Keratinocyte (primary cell): Measurements from ENCODE around the gene CRYGB. TPM values are rescaled to one million over a fixed set of nuclear protein-coding genes. Genes with fewer than 3 reads are reported as not detected.

Experiments used
- DNase-seq: peaks from one replicate; pipeline ENCODE4 v3.0.0-alpha.2; 2011; ENCODE audit warnings: low read depth, missing footprints, low spot score
- FAIRE-seq: peaks from 2 replicates; lab custom pipeline; 2011; peaks lifted over from hg19 to GRCh38; lab: Jason Lieb, UNC
- H2AFZ ChIP-seq: 2 replicates; pipeline ENCODE4 v1.6.0; 2012; ENCODE audit warnings: low read length, control low read depth, inconsistent platforms; ENCODE audit not compliant: control insufficient read depth
- H3K27ac ChIP-seq: 2 replicates; pipeline ENCODE4 v1.5.1; 2011; ENCODE audit warnings: low read length; ENCODE audit not compliant: control insufficient read depth, insufficient read depth
- H3K27me3 ChIP-seq: 3 replicates; pipeline ENCODE4 v1.6.0; 2011; ENCODE audit warnings: low read length; ENCODE audit not compliant: control insufficient read depth, insufficient read depth; ENCODE audit errors: extremely low read depth
- H3K36me3 ChIP-seq, 2 experiments: 2 replicates in 1 of 2; 3 replicates in 1 of 2; pipeline ENCODE4 v1.5.1; 2011; ENCODE audit warnings: low read length in 2 of 2, mild to moderate bottlenecking in 1 of 2; ENCODE audit not compliant: control insufficient read depth in 2 of 2, insufficient read depth in 2 of 2; ENCODE audit errors: extremely low read depth in 1 of 2
- H3K4me1 ChIP-seq: 3 replicates; pipeline ENCODE4 v1.5.1; 2011; ENCODE audit warnings: low read length; ENCODE audit not compliant: control insufficient read depth, insufficient read depth; ENCODE audit errors: extremely low read depth
- H3K4me2 ChIP-seq: 3 replicates; pipeline ENCODE4 v1.6.0; 2011; ENCODE audit warnings: low read depth, low read length; ENCODE audit not compliant: control insufficient read depth, insufficient read depth; ENCODE audit errors: extremely low read depth
- H3K4me3 ChIP-seq, 3 experiments: fragments of 200-600 bp in 1 of 3; sonication (generic) in 1 of 3; 2 replicates in 2 of 3; 3 replicates in 1 of 3; pipeline ENCODE4 v1.5.1; 2011 to 2016; ENCODE audit warnings: low read length in 3 of 3, mild to moderate bottlenecking in 3 of 3, control low read depth in 2 of 3, inconsistent platforms in 1 of 3, low read depth in 1 of 3, mixed read lengths in 1 of 3, mixed run types in 1 of 3, moderate library complexity in 1 of 3; ENCODE audit not compliant: control insufficient read depth in 2 of 3, insufficient read depth in 2 of 3; ENCODE audit errors: extremely low read depth in 1 of 3
- H3K79me2 ChIP-seq: 2 replicates; pipeline ENCODE4 v1.6.0; 2012; ENCODE audit warnings: low read length; ENCODE audit not compliant: control insufficient read depth, insufficient read depth
- H3K9ac ChIP-seq: 3 replicates; pipeline ENCODE4 v1.6.0; 2011; ENCODE audit warnings: low read length; ENCODE audit not compliant: control insufficient read depth, insufficient read depth; ENCODE audit errors: extremely low read depth
- H3K9me1 ChIP-seq: 3 replicates; pipeline ENCODE4 v1.6.0; 2011; ENCODE audit warnings: low read length; ENCODE audit not compliant: control insufficient read depth, insufficient read depth; ENCODE audit errors: extremely low read depth
- H3K9me3 ChIP-seq: 2 replicates; pipeline ENCODE4 v1.5.1; 2012; ENCODE audit warnings: low read depth, low read length; ENCODE audit not compliant: control insufficient read depth
- H4K20me1 ChIP-seq: 3 replicates; pipeline ENCODE4 v1.6.0; 2011; ENCODE audit warnings: low read length; ENCODE audit not compliant: control insufficient read depth, insufficient read depth; ENCODE audit errors: extremely low read depth
- CTCF ChIP-seq, 3 experiments: IDR thresholded peaks in 1 of 3; conservative IDR thresholded peaks in 1 of 3; optimal IDR thresholded peaks in 1 of 3; 2 replicates in 2 of 3; 3 replicates in 1 of 3; pipeline versions ENCODE3 to v1.5.1; 2011; ENCODE audit warnings: low read length in 3 of 3, mild to moderate bottlenecking in 3 of 3, moderate library complexity in 2 of 3, control low read depth in 1 of 3, inconsistent platforms in 1 of 3; ENCODE audit not compliant: insufficient read depth in 2 of 3; ENCODE audit errors: extremely low read depth in 1 of 3
- EZH2 ChIP-seq: IDR thresholded peaks from one replicate; pipeline ENCODE4 v1.6.1; 2012; ENCODE audit warnings: inconsistent platforms, mild to moderate bottlenecking, low read length, moderate library complexity
- dilution Hi-C: fragments of 300-500 bp; cut with MboI; formaldehyde crosslinking; loops from one replicate; pipeline ENCODE4 v1.7.0; 2020; ENCODE audit warnings: low sequenced_read_pairs; ENCODE audit not compliant: extremely low pct_ligation_motif_present
- polyA plus RNA-seq, 5 experiments: library from polyadenylated mRNA; depleted of rRNA in 3 of 5; stranded (reverse) in 3 of 5; stranded (forward) in 1 of 5; unstranded in 1 of 5; fragments of >200 nt; gene quantifications; 1 replicate in 1 of 5; 2 replicates in 3 of 5; 3 replicates in 1 of 5; pipeline versions ENCODE4 v1.2.1 to v1.2.3, GENCODE V29; 2011 to 2012; ENCODE audit warnings: missing spikeins in 2 of 5, low read depth in 1 of 5, low replicate concordance in 1 of 5

Gene CRYGB
- polyA plus RNA-seq, 1 donor (not counting 4 experiments of a cell fraction or from before 2014, with no cell fraction given) = not detected

GRCh38 chr2:208189069-208189809 is 43.3 kb upstream of the CRYGB start:
- no peaks in the 10 kb centered on the region for H3K79me2 ChIP-seq
- no peak overlapping the region for H3K4me3 ChIP-seq
- H3K9me3 ChIP-seq = no peaks in the 10 kb centered on the region
- no peaks in the 10 kb centered on the region for H4K20me1 ChIP-seq
- peaks cover 9% of the 10 kb centered on the region for H3K4me1 ChIP-seq
- H3K9me1 ChIP-seq = no peaks in the 10 kb centered on the region
- dilution Hi-C loops = no loop called here
- no peaks in the 10 kb centered on the region for H3K36me3 ChIP-seq
- no peak overlapping the region for H3K4me2 ChIP-seq
- TF ChIP-seq CTCF (optimal IDR thresholded peaks at IDR 0.05 in 1 of 3, IDR thresholded peaks at IDR 0.05 in 1 of 3, conservative IDR thresholded peaks at IDR 0.05 in 1 of 3; ENCODE audit: extremely low read depth in 1 of 3, insufficient read depth in 2 of 3, low read length in 3 of 3) (no peak), EZH2 (no peak)
- no peaks in the 10 kb centered on the region for H3K27me3 ChIP-seq
- FAIRE-seq (no peak), DNase-seq (no peak)
- no peak overlapping the region for H3K9ac ChIP-seq
- H2AFZ ChIP-seq = no peak overlapping the region
- no peak overlapping the region for H3K27ac ChIP-seq

GRCh38 chr2:208186893-208187292 is 40.9 kb upstream of the CRYGB start:
- Histone ChIP-seq H3K27me3 (peaks cover 8% of the 10 kb centered on the region), H2AFZ (no peak overlapping the region), H3K79me2 (no peaks in the 10 kb centered on the region), H3K9me1 (no peaks in the 10 kb centered on the region), H3K9ac (no peak overlapping the region), H3K36me3 (no peaks in the 10 kb centered on the region), H3K27ac (no peak overlapping the region), H3K4me2 (no peak overlapping the region), H3K4me3 (no peak overlapping the region), H3K9me3 (no peaks in the 10 kb centered on the region), H4K20me1 (no peaks in the 10 kb centered on the region), H3K4me1 (no peaks in the 10 kb centered on the region)
- FAIRE-seq (no peak), DNase-seq (no peak)
- dilution Hi-C loops = no loop called here
- TF ChIP-seq EZH2 = no peak
- no peak for TF ChIP-seq CTCF (optimal IDR thresholded peaks at IDR 0.05 in 1 of 3, IDR thresholded peaks at IDR 0.05 in 1 of 3, conservative IDR thresholded peaks at IDR 0.05 in 1 of 3; ENCODE audit: extremely low read depth in 1 of 3, insufficient read depth in 2 of 3, low read length in 3 of 3)
